GF-D8 (cell line): Measurements from ENCODE around the gene ADGRA1.
"Not testable (repeated sequence)": the region's sequence is repeated elsewhere in the genome, so short reads cannot be mapped to it uniquely, and the experiment has no call there.

Experiments used
- DNase-seq: peaks from one replicate; lab custom pipeline; 2025; lab: John Stamatoyannopoulos, UW

ADGRA1 gene

DNA sequence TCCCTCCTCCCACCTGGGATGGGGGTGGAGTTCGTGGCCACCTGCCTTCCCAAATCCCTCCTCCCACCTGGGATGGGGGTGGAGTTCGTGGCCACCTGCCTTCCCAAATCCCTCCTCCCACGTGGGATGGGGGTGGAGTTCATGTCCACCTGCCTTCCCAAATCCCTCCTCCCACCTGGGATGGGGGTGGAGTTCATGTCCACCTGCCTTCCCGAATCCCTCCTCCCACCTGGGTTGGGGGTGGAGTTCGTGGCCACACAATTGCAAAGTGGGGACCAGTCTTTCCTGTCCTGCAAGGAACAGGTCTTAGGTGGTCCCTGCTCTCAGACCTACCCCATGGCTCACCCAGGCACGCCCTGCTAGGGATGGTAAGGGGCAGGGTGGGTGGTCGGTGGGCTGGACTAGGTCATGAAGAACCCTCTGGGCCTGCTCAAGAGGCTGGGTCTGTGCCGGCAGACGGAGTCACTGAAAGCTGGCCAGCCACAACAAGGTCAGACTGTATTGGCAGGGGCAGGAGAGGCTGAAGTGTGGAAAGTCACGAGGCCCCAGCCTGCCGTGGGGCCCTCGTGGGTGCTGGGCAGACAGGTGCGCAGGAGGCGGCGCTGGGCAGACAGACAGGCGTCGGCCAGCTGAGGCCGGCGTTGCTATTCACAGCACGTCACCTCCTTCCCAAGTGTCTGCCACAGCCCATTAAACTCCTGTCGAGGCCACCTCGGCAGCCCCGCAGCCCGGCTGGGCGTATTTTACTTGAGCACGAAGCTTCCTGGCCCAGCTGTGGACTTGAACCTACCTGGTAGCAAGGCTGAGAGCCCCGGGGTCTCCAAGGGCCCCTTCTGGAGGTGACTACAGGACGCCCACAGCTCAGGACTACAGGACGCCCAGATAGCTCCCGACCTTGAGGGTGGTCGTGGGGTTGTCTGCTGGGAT is 76.4 kb downstream of the ADGRA1 start:
- DNase-seq, result no peak

DNA sequence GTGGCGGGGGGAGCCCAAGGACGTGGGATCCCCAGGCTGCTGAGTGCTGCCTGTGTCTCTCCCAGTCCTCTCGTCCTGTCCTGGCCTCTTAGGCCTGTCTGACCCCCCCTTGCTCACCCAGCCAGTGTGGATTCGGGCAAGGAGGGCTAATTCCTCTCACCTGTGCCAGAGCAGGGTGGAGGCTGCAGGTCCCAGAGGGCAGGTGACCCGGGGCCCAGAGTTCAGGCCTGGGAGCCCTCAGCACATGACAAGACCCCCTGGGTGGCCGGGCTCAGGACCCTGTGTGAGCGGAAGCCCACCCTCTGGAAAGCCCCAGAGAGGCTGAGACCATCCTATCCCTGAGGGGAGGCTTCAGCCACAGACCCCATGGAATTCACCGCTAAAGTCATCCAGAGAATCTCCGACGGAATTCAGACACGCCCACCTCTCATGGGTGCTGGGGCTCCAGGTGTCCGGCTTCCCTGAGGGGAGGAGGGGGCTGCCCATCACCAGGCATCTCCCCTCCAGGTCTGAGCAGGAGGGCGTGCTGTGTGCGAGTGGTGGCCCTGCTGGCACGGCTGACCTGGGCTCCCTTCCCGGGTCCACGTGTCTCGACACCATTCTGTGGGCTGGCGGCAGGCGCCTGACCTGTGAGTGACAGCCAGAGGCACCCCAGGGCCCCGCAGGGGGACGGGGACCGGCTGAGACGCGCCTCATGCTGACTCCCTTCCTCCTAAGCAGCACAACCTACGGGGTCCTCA is 77.3 kb downstream of the ADGRA1 start:
- no peak for DNase-seq

DNA sequence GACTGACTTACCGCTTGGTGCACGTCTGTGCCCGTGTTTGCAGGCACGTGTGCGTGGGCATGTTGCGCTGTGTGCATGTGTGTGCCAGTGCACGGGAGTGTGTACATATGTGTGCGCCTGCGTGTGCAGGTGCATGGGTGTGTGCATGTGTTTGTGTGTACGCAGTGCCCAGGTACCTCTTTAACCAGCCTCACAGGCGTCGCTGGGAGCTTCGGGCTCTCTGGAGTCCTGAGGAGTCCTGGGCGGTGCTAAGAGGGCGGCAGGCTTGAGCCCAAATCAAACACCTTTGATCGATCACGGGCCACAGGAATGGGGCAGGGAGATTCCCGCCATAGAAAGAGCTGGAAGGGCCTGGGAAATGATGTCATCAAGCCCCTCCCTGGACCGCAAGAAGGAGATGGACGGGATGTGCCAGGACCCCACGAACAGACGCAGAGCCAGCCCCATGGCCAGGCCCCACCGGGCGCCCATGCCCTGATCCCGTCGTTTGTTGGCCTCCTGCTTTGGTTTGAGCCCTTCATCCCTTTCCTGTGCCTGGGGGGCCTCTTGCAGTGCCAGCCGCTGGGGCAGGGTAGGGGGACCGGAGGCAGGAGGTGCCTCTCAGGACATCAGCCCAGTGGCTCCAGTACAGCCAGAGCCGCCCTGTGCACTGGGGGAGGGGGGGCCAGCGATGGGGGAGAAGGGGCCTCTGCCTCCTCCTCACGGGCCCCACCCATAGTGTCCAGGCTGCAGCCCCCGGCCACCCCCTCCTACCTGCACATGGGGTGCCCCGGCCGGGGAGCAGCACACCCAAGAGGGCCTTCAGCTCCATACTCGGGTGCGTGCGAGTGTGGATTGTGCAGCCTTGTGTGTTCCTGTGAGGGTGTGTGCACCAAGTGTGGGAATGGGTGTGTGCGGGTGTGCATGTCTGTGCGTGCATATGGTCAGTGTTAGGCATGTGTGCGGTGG is 78.1 kb downstream of the ADGRA1 start:
- DNase-seq, result no peak

- no peak for DNase-seq
These were observed 78.7 kb downstream of the ADGRA1 start for GRCh38 chr10:133166504-133166827.

GRCh38 chr10:133166828-133167692 is 79.3 kb downstream of the ADGRA1 start:
- DNase-seq, result no peak

GRCh38 chr10:133167693-133168616 is 80.2 kb downstream of the ADGRA1 start:
- no peak for DNase-seq

DNA sequence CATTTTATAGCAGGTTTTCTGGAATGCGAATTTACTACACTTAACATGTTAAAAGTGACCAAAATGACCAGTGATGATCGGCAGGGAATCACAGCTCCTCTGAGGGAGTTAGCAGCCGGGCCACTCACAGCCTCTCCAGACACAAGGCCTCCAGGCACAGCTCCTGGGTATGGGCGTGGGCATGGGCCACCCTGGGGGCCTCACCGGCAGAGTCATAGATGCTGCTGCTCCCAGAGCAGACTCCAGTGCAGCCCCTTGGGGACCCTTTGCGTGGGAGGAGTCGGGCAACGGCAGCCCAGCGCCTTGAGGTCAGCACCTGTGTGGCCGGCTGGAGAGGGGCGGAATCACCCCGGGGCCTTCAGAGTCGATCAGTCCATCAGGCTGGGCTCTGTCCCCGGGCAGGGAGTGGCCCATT is 80.9 kb downstream of the ADGRA1 start:
- no peak for DNase-seq

- no peak for DNase-seq
These were observed 81.6 kb downstream of the ADGRA1 start for GRCh38 chr10:133169173-133169947.

DNA sequence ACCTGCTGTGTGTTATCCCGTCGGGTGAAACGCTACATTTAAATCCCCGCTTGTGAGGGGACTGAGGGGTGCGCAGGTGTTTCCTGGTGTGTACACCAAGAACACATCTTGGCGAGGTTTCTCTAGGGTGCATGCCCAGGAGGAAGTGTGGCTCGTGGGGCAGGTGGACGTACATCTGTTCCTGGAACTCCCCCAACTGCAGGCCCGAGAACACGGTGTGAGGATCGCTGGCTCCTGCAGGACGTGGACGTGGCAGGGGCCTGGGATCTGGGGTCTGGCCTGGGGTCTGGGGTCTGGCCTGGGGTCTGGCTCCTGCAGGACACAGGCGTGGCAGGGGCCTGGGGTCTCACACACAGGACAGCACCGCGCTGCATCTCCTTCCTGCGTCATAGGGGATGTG is 82.4 kb downstream of the ADGRA1 start:
- no peak for DNase-seq

DNA sequence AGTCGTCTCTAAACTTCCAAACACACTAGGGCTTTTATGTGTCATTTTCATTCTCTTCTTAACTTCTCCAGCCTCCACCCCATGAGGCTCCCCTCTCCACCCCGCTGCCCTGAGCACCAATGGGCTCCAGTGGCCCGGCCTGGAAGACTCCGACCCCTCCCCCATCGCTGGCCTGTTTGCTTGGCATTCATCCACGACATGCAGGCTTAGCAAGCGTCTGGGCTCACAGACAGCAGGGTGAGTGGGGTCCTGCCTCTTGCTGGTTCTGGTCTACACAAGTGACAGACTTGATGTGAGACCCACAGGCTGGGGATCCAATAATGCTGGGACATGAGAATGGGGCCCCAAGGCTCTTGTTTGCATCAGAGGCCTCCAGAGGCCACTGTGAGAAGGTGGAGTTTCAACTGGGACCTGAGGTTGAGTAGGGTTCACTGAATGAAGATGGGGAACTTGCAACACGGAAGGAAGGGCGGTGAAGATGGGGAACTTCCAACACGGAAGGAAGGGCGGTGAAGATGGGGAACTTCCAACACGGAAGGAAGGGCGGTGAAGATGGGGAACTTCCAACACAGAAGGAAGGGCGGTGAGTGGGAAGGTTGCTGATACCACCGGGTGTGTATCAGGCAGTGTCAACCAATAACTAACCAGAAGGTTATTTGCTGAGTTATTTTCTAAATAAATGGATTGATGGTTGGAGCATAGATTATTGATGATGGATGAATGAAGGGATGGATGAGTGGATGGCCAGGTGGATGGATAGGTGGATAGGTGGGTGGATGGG is 86.3 kb downstream of the ADGRA1 start:
- no peak for DNase-seq

- no peak for DNase-seq
These were observed 87.1 kb downstream of the ADGRA1 start for GRCh38 chr10:133174689-133175263.

DNA sequence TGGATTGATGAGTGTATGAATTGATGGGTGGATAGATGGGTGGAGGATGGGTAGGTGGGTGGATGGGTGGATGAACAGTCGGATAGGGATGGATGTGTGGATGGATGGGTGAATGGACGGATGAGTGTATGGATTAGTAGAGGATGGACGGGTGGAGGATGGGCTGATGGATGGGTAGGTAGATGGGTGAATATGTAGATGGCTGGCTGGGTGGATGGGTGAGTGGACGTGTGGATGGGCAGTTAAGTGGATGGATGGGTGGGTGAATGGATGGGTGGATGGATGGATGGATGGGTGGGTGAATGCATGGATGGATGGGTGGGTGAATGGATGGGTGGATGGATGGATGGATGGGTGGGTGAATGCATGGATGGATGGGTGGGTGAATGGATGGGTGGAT is 87.9 kb downstream of the ADGRA1 start:
- not testable (repeated sequence) for DNase-seq

- DNase-seq, result no peak
These were observed 88.8 kb downstream of the ADGRA1 start for GRCh38 chr10:133176546-133176945.

- no peak for DNase-seq
These were observed 89.8 kb downstream of the ADGRA1 start for GRCh38 chr10:133177380-133178157.

GRCh38 chr10:133178357-133179127 is 90.8 kb downstream of the ADGRA1 start:
- no peak for DNase-seq

DNA sequence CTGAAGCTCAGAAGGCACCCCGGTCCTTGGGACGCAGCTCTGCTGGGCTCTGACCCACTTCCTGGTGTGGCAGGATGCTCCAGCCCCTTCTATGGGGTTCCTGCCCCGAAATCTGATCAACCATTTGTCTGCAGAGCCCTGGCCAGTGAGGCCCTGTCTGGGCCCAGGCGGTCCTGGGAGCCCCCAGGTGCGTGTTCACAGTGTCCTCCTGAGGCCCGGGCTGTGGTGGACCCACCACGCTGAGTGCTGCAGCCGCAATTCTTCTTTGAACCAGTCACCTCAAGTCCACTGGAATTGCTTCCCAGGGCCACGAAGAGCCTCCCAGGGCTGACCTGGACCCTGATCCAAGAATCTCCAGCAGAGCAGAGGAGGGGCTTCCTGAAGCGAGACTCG is 91.4 kb downstream of the ADGRA1 start:
- no peak for DNase-seq

- DNase-seq, result no peak
These were observed 91.9 kb downstream of the ADGRA1 start for GRCh38 chr10:133179651-133180050.
